GM21515 (cell line): ENCODE data around the gene PBX4.

Source experiments
- ATAC-seq: cut with Tn5 transposase; IDR thresholded peaks from one replicate; pipeline ENCODE4 v1.9.1; 2021; ENCODE audit not compliant: unreplicated experiment

PBX4 gene

GRCh38 chr19:19559931-19560330, 58.6 kb downstream of the PBX4 start:
- ATAC-seq: no peak

GRCh38 chr19:19558636-19559035, 59.9 kb downstream of the PBX4 start:
- ATAC-seq: no peak

- ATAC-seq: no peak
These were observed 60.4 kb downstream of the PBX4 start for GRCh38 chr19:19558055-19558454.

GRCh38 chr19:19554074-19555023, 64.1 kb downstream of the PBX4 start:
- ATAC-seq: no peak

- no peak for ATAC-seq
These were observed 64.8 kb downstream of the PBX4 start for GRCh38 chr19:19553670-19554069.

- no peak for ATAC-seq
These were observed 65.7 kb downstream of the PBX4 start for GRCh38 chr19:19552798-19553197.

GRCh38 chr19:19551853-19552192, 66.7 kb downstream of the PBX4 start:
- no peak for ATAC-seq

- no peak for ATAC-seq
These were observed 67.3 kb downstream of the PBX4 start for GRCh38 chr19:19550972-19551852.

- ATAC-seq: no peak
These were observed 68.0 kb downstream of the PBX4 start for GRCh38 chr19:19550485-19550929.

- no peak for ATAC-seq
These were observed 68.6 kb downstream of the PBX4 start for GRCh38 chr19:19549804-19550464.

- no peak for ATAC-seq
These were observed 69.3 kb downstream of the PBX4 start for GRCh38 chr19:19548915-19549759.

GRCh38 chr19:19547674-19548336, 70.7 kb downstream of the PBX4 start:
- ATAC-seq: no peak

GRCh38 chr19:19546751-19547162, 71.7 kb downstream of the PBX4 start:
- no peak for ATAC-seq

- ATAC-seq: no peak
These were observed 72.8 kb downstream of the PBX4 start for GRCh38 chr19:19545707-19546106.

GRCh38 chr19:19544954-19545591, 73.4 kb downstream of the PBX4 start:
- no peak for ATAC-seq

GRCh38 chr19:19544257-19544953, 74.1 kb downstream of the PBX4 start:
- no peak for ATAC-seq

- ATAC-seq: no peak
These were observed 74.8 kb downstream of the PBX4 start for GRCh38 chr19:19543640-19544039.

- no peak for ATAC-seq
These were observed 75.4 kb downstream of the PBX4 start for GRCh38 chr19:19543101-19543500.

GRCh38 chr19:19542507-19542906, 76.0 kb downstream of the PBX4 start:
- ATAC-seq: no peak
